Endothelial cell of umbilical vein (primary cell): ENCODE results near the gene RCAN1. TPM values are rescaled to one million over a fixed set of nuclear protein-coding genes. Genes with fewer than 3 reads are reported as not detected.

Experiments
- BruUV-seq: library from RNA; stranded (reverse); fragments of 400-500 nt; replicated peaks from 2 replicates; lab custom pipeline; 2021; lab: Mats Ljungman, UMichigan
- CTCF ChIA-PET: fragments of 300-600, 350-600 bp; sonication (Branson Sonifier 250); formaldehyde crosslinking; loops from one replicate; lab custom pipeline; 2021; ENCODE audit warnings: antibody characterized with exemption, inconsistent platforms; lab: Charles Lee
- POLR2A ChIA-PET: fragments of 300-600, 350-600 bp; sonication (Branson Sonifier 250); formaldehyde crosslinking; loops from one replicate; lab custom pipeline; 2021; ENCODE audit warnings: antibody characterized with exemption, inconsistent platforms; lab: Charles Lee
- DNase-seq: peaks from one replicate; pipeline ENCODE4 v3.0.0-alpha.2; 2011; ENCODE audit warnings: low read depth, low spot score
- FAIRE-seq: peaks from 2 replicates; lab custom pipeline; 2011; peaks lifted over from hg19 to GRCh38; lab: Jason Lieb, UNC
- H2AFZ ChIP-seq: 2 replicates; pipeline ENCODE4 v1.6.0; 2012; ENCODE audit warnings: low read depth, low read length, control low read depth, inconsistent platforms
- H3K27ac ChIP-seq: 2 replicates; pipeline ENCODE4 v1.5.1; 2011; ENCODE audit warnings: low read depth, mild to moderate bottlenecking, control low read depth, low read length, moderate library complexity; ENCODE audit not compliant: insufficient read depth
- H3K27me3 ChIP-seq, 2 experiments: 2 replicates each; pipeline versions ENCODE4 v1.6.0 to v1.6.1; 2011; ENCODE audit warnings: low read length in 2 of 2, mixed read lengths in 1 of 2; ENCODE audit not compliant: control insufficient read depth in 2 of 2, insufficient read depth in 2 of 2
- H3K36me3 ChIP-seq, 2 experiments: 2 replicates in 1 of 2; 3 replicates in 1 of 2; pipeline ENCODE4 v1.5.1; 2011; ENCODE audit warnings: low read length in 2 of 2, mild to moderate bottlenecking in 1 of 2, moderate library complexity in 1 of 2; ENCODE audit not compliant: control insufficient read depth in 2 of 2, insufficient read depth in 2 of 2; ENCODE audit errors: extremely low read depth in 1 of 2
- H3K4me1 ChIP-seq: 3 replicates; pipeline ENCODE4 v1.5.1; 2011; ENCODE audit warnings: mild to moderate bottlenecking, low read length; ENCODE audit not compliant: control insufficient read depth, insufficient read depth; ENCODE audit errors: extremely low read depth
- H3K4me2 ChIP-seq: 2 replicates; pipeline ENCODE4 v1.6.1; 2011; ENCODE audit warnings: low read length, control low read depth, mixed read lengths; ENCODE audit not compliant: insufficient read depth
- H3K4me3 ChIP-seq, 3 experiments: fragments of 200-600 bp in 1 of 3; sonication (generic), shearing (Covaris generic) in 1 of 3; replicated peaks in 1 of 3; 2 replicates each; pipeline ENCODE4 v1.5.1; 2011 to 2016; ENCODE audit warnings: control low read depth in 3 of 3, low read length in 3 of 3, mild to moderate bottlenecking in 2 of 3, inconsistent platforms in 1 of 3, low read depth in 1 of 3, moderate library complexity in 1 of 3; ENCODE audit not compliant: insufficient read depth in 1 of 3
- H3K79me2 ChIP-seq: 2 replicates; pipeline ENCODE4 v1.6.0; 2012; ENCODE audit warnings: low read length, inconsistent platforms; ENCODE audit not compliant: control insufficient read depth, insufficient read depth
- H3K9ac ChIP-seq: replicated peaks from 2 replicates; pipeline ENCODE3; 2011; ENCODE audit warnings: low read length, control low read depth; ENCODE audit not compliant: insufficient read depth; ENCODE audit errors: extremely low read depth
- H3K9me1 ChIP-seq: replicated peaks from 3 replicates; pipeline ENCODE4 v1.6.0; 2011; ENCODE audit warnings: mild to moderate bottlenecking, low read length; ENCODE audit not compliant: control insufficient read depth, insufficient read depth; ENCODE audit errors: extremely low read depth
- H3K9me3 ChIP-seq: replicated peaks from 2 replicates; pipeline ENCODE4 v1.5.1; 2012; ENCODE audit warnings: low read length, inconsistent platforms; ENCODE audit not compliant: control insufficient read depth, insufficient read depth
- H4K20me1 ChIP-seq: replicated peaks from 2 replicates; pipeline ENCODE3; 2011; ENCODE audit warnings: mild to moderate bottlenecking, low read length; ENCODE audit not compliant: control insufficient read depth, insufficient read depth; ENCODE audit errors: extremely low read depth
- EZH2 ChIP-seq: IDR thresholded peaks from 2 replicates; pipeline ENCODE4 v1.6.1; 2012; ENCODE audit warnings: borderline replicate concordance, low read depth, mild to moderate bottlenecking, moderate library complexity, low read length, inconsistent platforms; ENCODE audit not compliant: severe bottlenecking
- FOS ChIP-seq: IDR thresholded peaks from 2 replicates; pipeline ENCODE4 v1.6.1; 2011; ENCODE audit warnings: mild to moderate bottlenecking, low read length, moderate library complexity, borderline replicate concordance; ENCODE audit not compliant: insufficient read depth
- GATA2 ChIP-seq: IDR thresholded peaks from 2 replicates; pipeline ENCODE4 v1.7.0; 2011; ENCODE audit warnings: low read depth, mild to moderate bottlenecking, moderate library complexity, mixed read lengths, low read length; ENCODE audit not compliant: insufficient read length, insufficient read depth
- JUN ChIP-seq: IDR thresholded peaks from 2 replicates; pipeline ENCODE4 v1.6.1; 2011; ENCODE audit warnings: borderline replicate concordance, low read depth; ENCODE audit not compliant: insufficient read length, insufficient read depth
- MYC ChIP-seq: IDR thresholded peaks from one replicate; pipeline ENCODE4 v1.6.1; 2011; ENCODE audit warnings: mild to moderate bottlenecking, low read depth, low read length
- POLR2A ChIP-seq: IDR thresholded peaks from 2 replicates; pipeline ENCODE4 v1.6.1; 2012; ENCODE audit warnings: low read depth, mild to moderate bottlenecking, control low read depth, low read length
- POLR2AphosphoS5 ChIP-seq: IDR thresholded peaks from 2 replicates; pipeline ENCODE4 v1.6.1; 2012; ENCODE audit warnings: low read depth, mild to moderate bottlenecking, control low read depth, low read length, moderate library complexity; ENCODE audit not compliant: insufficient read depth
- dilution Hi-C: fragments of 300-500 bp; cut with MboI; formaldehyde crosslinking; loops from one replicate; pipeline ENCODE4 v1.15.0; 2019; ENCODE audit warnings: low sequenced_read_pairs; ENCODE audit not compliant: extremely low pct_ligation_motif_present
- intact Hi-C: fragments of 100-400 bp; cut with micrococcal nuclease; formaldehyde crosslinking; loops from one replicate; pipeline ENCODE4 v1.10.0; 2022
- polyA plus RNA-seq, 4 experiments: library from polyadenylated mRNA; depleted of rRNA in 3 of 4; stranded (reverse) in 3 of 4; unstranded in 1 of 4; fragments of >200 nt; gene quantifications; 2 replicates each; pipeline versions ENCODE4 v1.2.1 to v1.2.3, GENCODE V29; 2011 to 2012; ENCODE audit warnings: missing spikeins in 1 of 4
- total RNA-seq: library from RNA; stranded (reverse); gene quantifications from 2 replicates; pipeline ENCODE4 v1.2.3, GENCODE V29; 2021
- TF ChIP-seq, protein P1 (sequence below): IDR thresholded peaks from 2 replicates; pipeline ENCODE4 v1.6.1; 2011; ENCODE audit not compliant: insufficient read depth, insufficient read length
- TF ChIP-seq, protein P2 (sequence below), 2 donors: IDR thresholded peaks; 1 replicate in 1 of 2; 2 replicates in 1 of 2; pipeline ENCODE4 v1.5.1; 2011; ENCODE audit warnings: low read length in 2 of 2, mild to moderate bottlenecking in 2 of 2, moderate library complexity in 2 of 2, control low read depth in 1 of 2, inconsistent platforms in 1 of 2, low read depth in 1 of 2; ENCODE audit not compliant: insufficient read depth in 1 of 2; ENCODE audit errors: extremely low read depth in 1 of 2

Gene RCAN1
- total and polyA plus RNA-seq, 2 donors (not counting 3 experiments of a cell fraction or from before 2014, with no cell fraction given) = 9.7 to 16.5 TPM

- no peak for TF ChIP-seq FOS
- TF ChIP-seq, protein P1, sequence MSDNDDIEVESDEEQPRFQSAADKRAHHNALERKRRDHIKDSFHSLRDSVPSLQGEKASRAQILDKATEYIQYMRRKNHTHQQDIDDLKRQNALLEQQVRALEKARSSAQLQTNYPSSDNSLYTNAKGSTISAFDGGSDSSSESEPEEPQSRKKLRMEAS = no peak
- TF ChIP-seq POLR2A = no peak
- TF ChIP-seq MYC = no peak
- TF ChIP-seq, protein P2, sequence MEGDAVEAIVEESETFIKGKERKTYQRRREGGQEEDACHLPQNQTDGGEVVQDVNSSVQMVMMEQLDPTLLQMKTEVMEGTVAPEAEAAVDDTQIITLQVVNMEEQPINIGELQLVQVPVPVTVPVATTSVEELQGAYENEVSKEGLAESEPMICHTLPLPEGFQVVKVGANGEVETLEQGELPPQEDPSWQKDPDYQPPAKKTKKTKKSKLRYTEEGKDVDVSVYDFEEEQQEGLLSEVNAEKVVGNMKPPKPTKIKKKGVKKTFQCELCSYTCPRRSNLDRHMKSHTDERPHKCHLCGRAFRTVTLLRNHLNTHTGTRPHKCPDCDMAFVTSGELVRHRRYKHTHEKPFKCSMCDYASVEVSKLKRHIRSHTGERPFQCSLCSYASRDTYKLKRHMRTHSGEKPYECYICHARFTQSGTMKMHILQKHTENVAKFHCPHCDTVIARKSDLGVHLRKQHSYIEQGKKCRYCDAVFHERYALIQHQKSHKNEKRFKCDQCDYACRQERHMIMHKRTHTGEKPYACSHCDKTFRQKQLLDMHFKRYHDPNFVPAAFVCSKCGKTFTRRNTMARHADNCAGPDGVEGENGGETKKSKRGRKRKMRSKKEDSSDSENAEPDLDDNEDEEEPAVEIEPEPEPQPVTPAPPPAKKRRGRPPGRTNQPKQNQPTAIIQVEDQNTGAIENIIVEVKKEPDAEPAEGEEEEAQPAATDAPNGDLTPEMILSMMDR (IDR thresholded peaks at IDR 0.05; ENCODE audit: extremely low read depth in 1 of 2, insufficient read depth in 1 of 2, low read depth in 1 of 2, low read length in 2 of 2) = no peak
- TF ChIP-seq GATA2 = no peak
- TF ChIP-seq EZH2 = no peak
- TF ChIP-seq POLR2AphosphoS5 = no peak
- no peak for TF ChIP-seq JUN
- FAIRE-seq (no peak), DNase-seq (no peak)
- no peak overlapping the region for H2AFZ ChIP-seq
- ChIA-PET CTCF (interaction anchor here (0.9 to 4.0 kb wide), 4 partner anchors 11 to 104 kb away, joined by 3 to 34 read pairs (median 4); partner anchors contain the start of gene KCNE1), POLR2A (no interaction called here)
- intact Hi-C loops = no loop called here
- H3K4me3 ChIP-seq = no peak overlapping the region
- H3K79me2 ChIP-seq = no peaks in the 10 kb centered on the region
- no peaks in the 10 kb centered on the region for H3K9me3 ChIP-seq
- no TSS peak for BruUV-seq
- no peak overlapping the region for H3K4me2 ChIP-seq
- peaks cover 19% of the 10 kb centered on the region in 2 experiments for H3K27me3 ChIP-seq
- H3K36me3 ChIP-seq = no peaks in the 10 kb centered on the region
- H3K4me1 ChIP-seq = no peaks in the 10 kb centered on the region
- no peak overlapping the region for H3K9ac ChIP-seq
- no peaks in the 10 kb centered on the region for H4K20me1 ChIP-seq
- no peaks in the 10 kb centered on the region for H3K9me1 ChIP-seq
- dilution Hi-C loops = no loop called here
- no peak overlapping the region for H3K27ac ChIP-seq
Measured at GRCh38 chr21:34499116-34499515, 115.8 kb downstream of the RCAN1 start.
